Measurements from ENCODE around the gene PRTN3. TPM values are rescaled to one million over a fixed set of nuclear protein-coding genes. Genes with fewer than 3 reads are reported as not detected.

Gene PRTN3
- total RNA-seq, 3 donors from 2014 or later = not detected

GRCh38 chr19:810883-811489 lies 29.8 kb upstream of the PRTN3 start:
- Histone ChIP-seq H3K4me3 (no peak overlapping the region), H3K4me1 (ENCODE audit: low read depth) (no peaks in the 10 kb centered on the region), H3K36me3 (ENCODE audit: low read depth) (peaks cover 45% of the 10 kb centered on the region), H3K9me3 (no peaks in the 10 kb centered on the region)
- ATAC-seq = no peak
- no peak for TF ChIP-seq CTCF (IDR thresholded peaks at IDR 0.05)
- intact Hi-C loops (cut with DNase I, micrococcal nuclease) = no loop called here
- DNase-seq = no peak

DNA sequence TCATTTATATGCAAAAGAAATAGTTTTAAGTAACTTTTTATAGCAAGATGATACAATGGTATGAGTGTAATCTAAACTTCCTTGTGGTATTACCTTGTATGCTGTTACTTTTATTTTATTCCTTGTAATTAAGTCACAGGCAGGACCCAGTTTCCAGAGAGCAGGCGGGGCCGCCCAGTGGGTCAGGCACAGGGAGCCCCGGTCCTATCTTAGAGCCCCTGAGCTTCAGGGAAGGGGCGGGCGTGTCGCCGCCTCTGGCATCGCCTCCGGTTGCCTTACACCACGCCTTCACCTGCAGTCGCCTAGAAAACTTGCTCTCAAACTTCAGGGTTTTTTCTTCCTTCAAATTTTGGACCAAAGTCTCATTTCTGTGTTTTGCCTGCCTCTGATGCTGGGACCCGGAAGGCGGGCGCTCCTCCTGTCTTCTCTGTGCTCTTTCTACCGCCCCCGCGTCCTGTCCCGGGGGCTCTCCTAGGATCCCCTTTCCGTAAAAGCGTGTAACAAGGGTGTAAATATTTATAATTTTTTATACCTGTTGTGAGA lies 29.2 kb upstream of the PRTN3 start:
- Histone ChIP-seq H3K9me3 (no peaks in the 10 kb centered on the region), H3K36me3 (ENCODE audit: low read depth) (peaks cover 39% of the 10 kb centered on the region)
- no peak for DNase-seq

GRCh38 chr19:812049-812746 lies 28.6 kb upstream of the PRTN3 start:
- ATAC-seq (no peak), DNase-seq (no peak)
- Histone ChIP-seq H3K36me3 (ENCODE audit: low read depth) (peaks cover 33% of the 10 kb centered on the region), H3K9me3 (no peaks in the 10 kb centered on the region), H3K4me3 (no peak overlapping the region), H3K4me1 (ENCODE audit: low read depth) (no peaks in the 10 kb centered on the region)
- intact Hi-C loops (cut with DNase I, micrococcal nuclease) = no loop called here
- no peak for TF ChIP-seq CTCF (IDR thresholded peaks at IDR 0.05)

More for the DNA sequence above, 29.2 kb upstream of the PRTN3 start:
- H3K4me3 ChIP-seq = no peak overlapping the region
- H3K4me1 ChIP-seq (ENCODE audit: low read depth) = no peaks in the 10 kb centered on the region
- no peak for TF ChIP-seq CTCF (IDR thresholded peaks at IDR 0.05)
- ATAC-seq = no peak
- intact Hi-C loops (cut with DNase I, micrococcal nuclease) = no loop called here

GRCh38 chr19:812747-813218 lies 28.0 kb upstream of the PRTN3 start:
- no peaks in the 10 kb centered on the region for H3K9me3 ChIP-seq
- H3K4me3 ChIP-seq = no peak overlapping the region
- H3K4me1 ChIP-seq (ENCODE audit: low read depth) = no peaks in the 10 kb centered on the region
- intact Hi-C loops (cut with DNase I, micrococcal nuclease) = no loop called here
- TF ChIP-seq CTCF (IDR thresholded peaks at IDR 0.05) = no peak
- DNase-seq (no peak), ATAC-seq (no peak)
- H3K36me3 ChIP-seq (ENCODE audit: low read depth) = peaks cover 27% of the 10 kb centered on the region

- peaks cover 20% of the 10 kb centered on the region for H3K36me3 ChIP-seq (ENCODE audit: low read depth)
- H3K4me1 ChIP-seq (ENCODE audit: low read depth) = no peaks in the 10 kb centered on the region
- ATAC-seq = peak; percentile 24
- no peak for TF ChIP-seq CTCF (IDR thresholded peaks at IDR 0.05)
- no peaks in the 10 kb centered on the region for H3K9me3 ChIP-seq
- no peak for DNase-seq
- H3K4me3 ChIP-seq = no peak overlapping the region
- intact Hi-C loops (cut with DNase I, micrococcal nuclease) = no loop called here
Measured at GRCh38 chr19:813219-814151, 27.3 kb upstream of the PRTN3 start.
